ENCODE results near the gene PCSK5.
A peak's percentile ranks its signal among the peaks of the same experiment; 100 is the strongest.
"Not testable (repeated sequence)": the region's sequence is repeated elsewhere in the genome, so short reads cannot be mapped to it uniquely, and the experiment has no call there.

Gene PCSK5

DNA sequence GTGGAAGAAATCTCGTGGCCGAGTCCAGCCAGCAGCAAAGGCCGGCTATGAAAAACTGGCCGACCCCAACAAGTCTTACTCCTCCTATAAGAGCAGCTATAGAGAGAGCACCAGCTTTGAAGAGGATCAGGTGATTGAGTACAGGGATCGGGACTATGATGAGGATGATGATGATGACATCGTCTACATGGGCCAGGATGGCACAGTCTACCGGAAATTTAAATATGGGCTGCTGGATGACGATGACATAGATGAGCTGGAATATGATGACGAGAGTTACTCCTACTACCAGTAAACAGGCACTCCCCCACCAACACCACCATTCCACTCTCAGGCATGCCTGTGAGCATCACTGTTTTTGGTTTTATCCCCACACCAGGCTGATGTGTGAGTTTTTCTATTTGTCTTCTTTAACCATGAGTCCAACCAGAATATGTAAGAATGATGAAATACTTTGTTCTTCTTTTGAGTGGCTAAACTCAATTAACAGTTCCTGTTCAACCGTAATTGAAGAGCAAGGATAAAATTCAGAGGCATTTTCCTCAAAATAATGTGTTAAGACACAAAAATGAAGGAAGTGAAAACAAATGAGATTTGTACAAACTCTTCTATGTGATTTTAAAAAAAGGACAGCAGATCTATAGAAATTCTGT is 468.3 kb downstream of the PCSK5 start:
- DNase-seq (ENCODE audit: low read depth in 2 of 2), result no peak

DNA sequence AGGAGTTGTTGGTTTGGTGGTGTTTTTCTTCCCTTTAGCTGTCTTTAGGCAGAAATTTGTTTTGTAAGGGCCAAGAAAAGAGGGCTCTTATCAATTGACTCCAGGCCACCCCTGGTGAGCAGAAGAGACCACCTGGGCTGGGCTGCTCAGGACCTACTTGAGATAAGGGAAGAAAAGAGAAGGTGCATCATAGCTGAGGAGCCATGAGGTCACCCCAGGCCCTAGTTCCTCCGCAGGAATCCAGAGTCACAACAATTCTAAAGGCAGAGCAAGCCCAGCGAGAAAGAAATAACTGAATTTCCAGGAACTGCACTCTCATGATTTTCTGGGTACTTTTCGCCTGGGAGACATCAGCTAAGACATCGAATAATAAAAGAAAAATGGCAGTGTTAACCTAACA is 468.9 kb downstream of the PCSK5 start:
- DNase-seq (ENCODE audit: low read depth in 2 of 2), result no peak

DNA sequence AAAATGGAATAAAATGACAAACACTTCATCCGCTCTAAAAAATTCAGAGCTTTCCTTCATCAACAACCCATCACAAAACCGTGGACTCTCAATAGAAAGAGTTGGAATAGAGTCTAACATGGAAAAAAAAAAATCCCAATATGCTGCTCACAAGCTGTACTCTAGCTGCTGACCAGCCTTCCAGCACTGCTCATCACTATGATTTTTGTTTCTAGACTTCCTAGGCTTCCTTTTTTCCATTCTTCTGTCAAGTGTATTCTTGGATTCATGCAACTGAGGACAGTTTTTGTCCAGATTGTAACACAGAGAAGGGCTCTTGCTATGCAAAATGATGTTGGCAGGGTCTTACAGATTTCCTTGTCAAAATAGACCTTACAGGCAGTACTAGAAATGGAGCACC is 469.3 kb downstream of the PCSK5 start:
- no peak for DNase-seq (ENCODE audit: low read depth in 2 of 2)

DNA sequence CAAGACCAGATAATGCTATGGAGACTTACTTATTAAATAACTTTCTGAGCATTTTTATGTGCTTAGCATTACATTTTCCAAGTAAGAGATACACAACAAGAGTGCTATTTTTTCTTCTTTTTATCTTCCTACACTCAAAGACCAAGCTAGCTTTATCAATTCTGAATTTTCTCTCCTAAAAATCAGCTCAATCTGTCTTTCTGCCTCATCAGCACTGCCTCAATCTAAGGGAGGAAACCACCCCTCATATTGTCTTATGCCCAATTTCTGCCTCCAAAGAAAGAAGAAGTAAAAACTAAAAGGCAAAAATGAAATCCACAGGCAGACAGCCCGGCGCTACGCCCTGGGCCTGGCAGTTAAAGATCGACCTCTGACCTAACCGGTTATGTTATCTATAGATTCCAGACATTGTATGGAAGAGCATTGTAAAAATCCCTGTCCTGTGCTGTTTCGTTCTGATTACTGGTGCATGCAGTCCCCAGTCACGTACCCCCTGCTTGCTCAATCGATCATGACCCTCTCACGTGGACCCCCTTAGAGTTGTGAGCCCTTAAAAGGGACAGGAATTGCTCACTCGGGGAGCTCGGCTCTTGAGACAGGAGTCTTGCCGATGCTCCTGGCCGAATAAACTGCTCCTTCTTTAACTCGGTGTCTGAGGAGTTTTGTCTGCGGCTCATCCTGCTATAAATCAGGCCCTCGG is 472.0 kb downstream of the PCSK5 start:
- not testable (repeated sequence) for DNase-seq (ENCODE audit: low read depth in 2 of 2)

DNA sequence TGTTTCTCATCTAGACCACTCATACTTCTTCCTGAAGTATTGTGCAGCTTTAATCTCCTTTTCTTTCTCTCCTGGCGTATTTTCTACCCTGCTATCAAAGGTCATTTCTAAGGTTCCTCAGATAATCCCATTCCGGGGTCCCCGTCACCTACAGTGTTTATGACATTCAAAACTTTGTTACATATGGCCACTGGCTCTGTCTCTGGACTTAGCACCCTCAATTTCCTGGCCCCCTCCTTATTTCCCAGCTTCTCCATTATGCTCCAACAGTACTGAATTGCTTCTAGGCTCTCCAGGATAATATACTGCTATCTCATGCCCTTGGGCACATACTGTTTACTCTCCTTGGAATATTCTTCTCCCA is 472.5 kb downstream of the PCSK5 start:
- no peak for DNase-seq (ENCODE audit: low read depth in 2 of 2)

DNA sequence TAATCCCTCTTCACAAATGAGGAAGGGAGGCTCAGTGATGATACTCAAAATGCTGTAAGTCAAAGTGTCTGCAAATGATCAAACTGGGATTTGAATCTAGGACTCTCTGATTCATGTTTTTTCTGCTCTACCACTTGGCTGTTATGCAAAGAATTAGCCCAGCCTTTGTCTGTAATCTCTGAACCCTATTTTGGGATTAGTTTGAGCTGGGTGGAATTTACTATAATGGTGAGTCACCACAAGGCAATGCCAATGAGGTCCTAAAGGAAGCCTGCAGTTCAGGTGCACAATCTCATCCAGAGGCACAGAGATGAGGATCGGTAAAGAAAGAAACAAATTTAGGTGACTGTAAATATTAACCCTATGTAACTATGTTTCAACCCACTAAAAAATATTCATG is 474.6 kb downstream of the PCSK5 start:
- DNase-seq (ENCODE audit: low read depth in 2 of 2), result no peak

DNA sequence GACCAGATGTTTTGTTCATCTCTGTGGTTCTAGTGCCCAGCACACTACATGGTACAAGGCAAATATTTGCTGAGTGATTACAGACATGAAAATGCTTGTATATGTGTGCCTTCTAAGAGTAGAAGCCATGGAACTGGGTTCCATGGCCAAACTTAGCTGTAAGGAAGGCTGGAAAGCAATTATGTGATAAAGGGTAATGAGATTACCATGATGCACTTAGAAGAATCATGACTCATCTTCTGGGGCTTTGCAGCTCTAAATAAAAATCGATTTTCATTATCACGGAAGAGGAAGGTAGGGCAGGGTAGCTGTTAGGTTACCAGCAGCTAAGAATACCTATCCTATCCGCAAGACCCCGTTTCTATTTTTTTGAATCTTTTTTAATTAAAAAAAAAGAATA is 475.8 kb downstream of the PCSK5 start:
- no peak for DNase-seq (ENCODE audit: low read depth in 2 of 2)

DNA sequence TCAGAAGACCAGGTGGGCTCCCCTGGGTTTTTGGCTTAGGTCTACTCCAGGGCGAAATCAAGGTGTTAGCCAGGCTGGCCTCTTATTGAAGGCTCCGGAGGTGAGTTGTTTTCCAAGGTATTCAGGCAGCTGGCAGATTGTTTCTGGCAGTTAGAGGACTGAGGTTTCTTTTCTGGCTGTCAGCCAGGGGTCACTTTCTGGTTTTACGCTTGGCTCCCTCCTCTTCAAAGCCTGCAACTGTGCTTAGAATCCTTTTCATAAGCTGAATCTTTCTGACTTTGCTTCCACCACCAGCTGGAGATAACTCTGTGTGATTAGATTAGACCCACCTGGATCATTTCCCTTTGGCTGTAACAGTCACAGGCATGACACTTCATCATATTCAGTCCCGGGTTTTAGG is 479.1 kb downstream of the PCSK5 start:
- no peak for DNase-seq (ENCODE audit: low read depth in 2 of 2)

DNA sequence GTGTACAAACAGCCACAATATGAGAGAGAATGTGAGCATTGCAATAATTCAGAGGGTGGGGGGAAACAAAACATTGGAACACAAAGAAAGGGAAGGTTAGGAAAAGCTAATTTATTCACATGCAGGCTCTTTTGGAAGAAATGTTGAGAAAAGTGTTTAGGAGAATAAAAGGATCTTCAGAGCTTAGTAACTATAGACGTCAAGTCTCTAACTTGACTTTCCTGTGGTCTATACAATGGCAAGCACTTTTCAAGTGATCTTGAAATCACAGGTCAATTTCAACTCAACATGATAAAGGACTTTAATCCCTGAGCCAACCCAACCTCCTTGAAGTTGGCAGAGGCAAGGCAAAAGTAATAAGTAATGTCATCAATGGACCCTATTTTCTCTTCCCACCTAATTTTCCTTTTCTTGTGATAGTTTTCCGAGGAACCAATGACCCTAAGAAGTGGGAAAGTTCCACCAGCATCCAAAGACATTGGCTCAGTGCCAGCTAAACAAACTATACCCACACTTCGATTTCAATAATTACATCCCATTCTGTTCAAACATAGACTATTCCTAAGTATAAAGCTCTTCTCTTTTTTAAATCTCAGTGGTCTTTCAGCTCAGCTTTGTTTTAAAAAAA is 480.0 kb downstream of the PCSK5 start:
- no peak for DNase-seq (ENCODE audit: low read depth in 2 of 2)

DNA sequence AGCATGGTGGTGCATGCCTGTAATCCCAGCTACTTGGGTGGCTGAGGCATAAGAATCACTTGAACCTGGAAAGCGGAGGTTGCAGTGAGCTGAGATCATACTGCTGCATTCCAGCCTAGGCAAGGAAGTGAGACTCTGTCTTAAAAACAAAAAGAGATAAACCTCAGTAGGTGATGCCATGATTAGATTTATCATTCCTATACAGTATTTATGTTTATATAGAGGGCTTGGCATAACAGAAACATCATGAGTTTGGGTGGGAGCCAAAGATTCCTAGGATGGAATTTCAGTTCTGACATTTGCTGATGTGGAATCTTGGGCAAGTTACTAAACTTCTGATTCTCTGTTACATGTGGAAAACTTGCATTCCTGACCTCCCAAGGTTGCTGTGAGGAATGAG is 481.4 kb downstream of the PCSK5 start:
- DNase-seq (ENCODE audit: low read depth in 2 of 2), result no peak

DNA sequence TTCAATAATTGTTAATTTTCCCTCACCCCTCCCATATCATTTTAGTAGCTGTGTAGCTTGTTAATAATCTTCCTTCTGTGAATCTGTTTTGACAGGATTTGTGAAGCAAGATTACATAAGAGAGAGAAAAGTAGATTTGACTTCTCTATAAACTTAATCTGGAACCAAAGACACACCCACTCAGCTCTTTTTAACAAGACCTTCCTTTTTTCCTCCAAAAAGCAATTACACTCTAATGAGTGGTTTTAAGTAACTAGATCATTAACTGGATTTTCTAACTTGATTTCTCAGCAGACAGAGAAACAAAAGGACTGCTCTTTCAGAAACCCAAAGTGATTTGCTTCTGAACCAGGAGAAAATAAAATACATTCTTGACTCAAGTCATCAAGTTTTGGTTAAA is 481.9 kb downstream of the PCSK5 start:
- DNase-seq (ENCODE audit: low read depth in 2 of 2), result no peak

DNA sequence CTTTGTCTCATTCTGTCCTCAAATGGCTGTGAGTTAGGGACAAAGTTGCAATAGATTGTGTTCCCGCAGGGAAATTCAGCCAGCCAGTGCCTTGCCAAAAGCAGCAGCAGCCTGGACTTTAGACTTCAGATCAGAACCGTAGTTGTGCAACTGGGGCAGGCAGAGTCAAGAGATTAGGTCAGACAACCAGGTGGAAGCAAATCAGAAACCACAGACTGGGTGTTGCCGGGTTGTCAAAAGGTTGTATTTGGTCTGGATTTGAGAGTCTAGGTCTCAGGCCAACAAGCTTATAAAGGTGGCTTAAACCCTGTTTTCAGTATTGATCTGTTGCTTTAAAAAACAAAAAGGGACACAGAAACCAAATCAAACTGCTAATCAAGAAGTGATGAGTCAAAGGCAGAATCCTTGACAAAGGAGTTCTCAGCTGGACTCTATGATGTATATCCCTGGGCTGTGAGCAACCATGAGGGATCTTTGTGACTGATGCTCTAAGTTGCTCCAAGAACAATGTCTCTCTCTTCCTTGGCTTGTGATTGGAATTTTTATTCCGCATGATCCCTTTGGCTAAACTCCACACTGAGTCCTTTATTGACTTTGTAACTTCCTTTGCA is 482.8 kb downstream of the PCSK5 start:
- no peak for DNase-seq (ENCODE audit: low read depth in 2 of 2)

DNA sequence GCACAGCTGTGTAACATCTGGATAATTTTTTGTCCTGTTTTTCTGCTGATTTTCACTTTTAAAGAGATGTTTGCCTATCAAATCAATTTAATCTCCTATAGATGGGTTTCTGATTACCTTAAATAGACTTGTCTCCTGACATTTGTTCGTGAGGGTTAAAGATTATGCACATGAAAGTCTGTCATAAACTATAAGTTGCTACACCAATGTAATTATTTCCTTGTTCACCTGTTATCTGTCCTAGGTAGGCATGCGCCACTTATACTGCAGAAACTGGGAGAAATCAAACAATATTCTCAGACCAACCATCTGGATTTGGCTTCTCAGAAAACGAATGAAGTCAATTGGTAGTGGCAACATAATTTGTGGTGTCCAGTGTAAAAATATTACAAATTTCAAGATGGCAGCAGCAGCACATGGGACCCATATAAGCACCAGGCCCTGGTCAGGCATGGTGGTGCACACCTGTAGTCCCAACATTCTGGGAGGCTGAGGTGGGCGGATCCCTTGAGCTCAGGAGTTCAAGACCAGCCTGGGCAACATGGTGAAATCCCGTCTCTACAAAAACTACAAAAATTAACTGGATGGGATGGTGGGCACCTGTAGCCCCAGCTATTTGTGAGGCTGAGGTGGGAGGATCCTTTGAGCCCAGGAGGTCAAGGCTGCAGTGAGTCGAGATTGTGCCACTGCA is 483.5 kb downstream of the PCSK5 start:
- no peak for DNase-seq (ENCODE audit: low read depth in 2 of 2)

DNA sequence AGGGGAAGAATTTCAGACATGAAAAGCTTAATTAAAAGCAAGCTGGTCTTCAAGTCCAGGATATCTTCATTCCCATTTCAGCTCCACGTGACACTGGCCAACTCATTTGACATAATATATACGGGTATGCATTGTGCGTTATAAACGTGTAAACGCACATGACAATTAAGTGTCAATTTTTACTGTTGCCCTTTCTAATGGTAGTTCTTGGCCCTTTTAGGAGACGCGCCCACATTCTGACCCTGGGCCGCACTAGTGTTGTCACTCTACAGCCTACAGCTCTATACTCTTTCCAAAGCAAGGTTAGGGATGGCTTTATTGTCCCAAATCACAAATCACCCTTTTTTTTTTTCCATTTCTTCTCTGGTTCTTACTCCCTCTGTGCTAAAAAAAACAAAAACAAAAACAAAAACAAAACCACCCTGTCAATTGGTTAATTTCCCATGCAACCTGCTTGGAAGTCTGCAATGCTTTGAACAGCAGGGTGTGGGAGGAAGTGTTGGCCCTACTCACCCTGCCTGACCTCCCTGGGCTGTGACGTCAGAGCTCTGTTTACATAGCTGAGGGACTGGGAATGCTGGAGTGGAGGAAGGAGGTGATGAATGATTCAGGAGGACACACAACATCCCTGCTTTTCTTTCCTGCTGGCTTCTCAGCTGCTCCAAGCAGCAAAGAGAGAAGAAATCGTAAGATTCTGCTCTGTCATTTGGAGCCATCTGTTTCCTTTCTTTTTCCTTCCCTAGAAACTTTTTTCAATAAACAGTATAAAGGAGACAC is 484.5 kb downstream of the PCSK5 start:
- no peak for DNase-seq (ENCODE audit: low read depth in 2 of 2)

DNA sequence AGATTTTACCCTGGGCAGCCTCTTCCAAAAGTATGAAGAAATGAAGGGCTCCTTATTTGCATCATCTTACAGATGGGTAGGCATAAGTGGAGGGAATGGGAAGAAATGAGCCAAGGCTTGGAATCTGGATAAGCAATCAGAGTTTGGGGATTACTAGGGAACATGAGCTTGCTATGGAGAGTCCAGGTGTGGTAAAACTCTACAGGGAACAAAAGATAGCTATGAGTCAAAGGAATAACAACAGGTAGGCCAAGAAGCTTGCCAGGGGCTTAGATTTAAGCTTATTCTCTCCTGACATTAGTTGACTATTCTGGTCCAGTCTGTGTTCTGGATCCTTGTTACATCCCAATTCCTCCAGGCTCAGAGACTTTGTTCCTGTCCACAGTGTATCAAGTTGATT is 487.3 kb downstream of the PCSK5 start:
- no peak for DNase-seq (ENCODE audit: low read depth in 2 of 2)

DNA sequence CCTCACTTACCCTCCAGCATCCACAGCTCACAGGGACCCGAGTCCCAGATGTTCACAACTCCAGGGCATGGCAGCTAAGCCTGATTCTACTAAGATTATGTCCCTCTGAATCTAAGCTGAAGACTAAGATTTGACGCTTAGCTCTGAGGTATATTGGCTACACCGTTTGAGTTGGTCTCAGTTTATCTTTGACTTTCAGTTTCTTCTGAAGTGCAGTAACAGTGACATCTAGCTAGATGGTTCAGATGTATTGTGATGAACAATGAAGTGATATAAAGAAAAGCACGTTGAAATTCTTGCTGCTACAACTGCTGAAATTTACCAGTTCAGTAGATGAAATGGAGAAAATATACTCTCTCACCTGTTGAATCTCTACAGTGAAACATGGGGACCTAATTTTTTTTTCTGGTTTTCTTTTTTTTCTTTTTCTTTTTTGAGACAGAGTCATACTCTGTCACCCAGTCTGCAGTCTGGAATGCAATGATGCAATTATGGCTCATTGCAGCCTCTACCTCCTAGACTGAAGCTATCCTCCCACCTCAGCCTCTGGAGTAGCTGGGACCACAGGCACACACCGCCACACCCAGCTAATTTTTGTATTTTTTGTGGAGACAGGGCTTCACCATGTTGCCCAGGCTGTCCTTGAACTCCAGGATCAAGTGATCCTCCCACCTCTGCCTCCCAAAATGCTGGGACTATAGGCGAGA is 488.0 kb downstream of the PCSK5 start:
- no peak for DNase-seq (ENCODE audit: low read depth in 2 of 2)

DNA sequence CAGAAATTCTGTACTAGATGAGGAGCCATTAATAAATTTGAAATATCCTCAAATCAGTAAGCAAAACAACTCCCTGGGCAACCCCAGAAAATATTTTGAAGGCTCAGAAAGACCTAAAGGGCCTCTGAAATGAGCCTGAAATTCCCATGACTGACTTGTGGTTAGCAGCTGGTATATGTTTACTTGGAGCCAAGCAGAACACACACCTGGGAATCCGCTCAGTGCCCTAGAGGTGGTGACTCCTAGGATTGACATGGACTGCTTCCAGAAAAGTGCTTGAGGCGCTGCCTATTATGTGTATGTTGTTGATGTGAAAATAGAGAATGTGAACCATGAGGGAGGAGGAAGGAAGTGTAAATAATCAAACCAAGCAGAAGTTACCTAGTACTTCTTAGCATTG is 489.0 kb downstream of the PCSK5 start:
- DNase-seq (ENCODE audit: low read depth in 2 of 2), result no peak

DNA sequence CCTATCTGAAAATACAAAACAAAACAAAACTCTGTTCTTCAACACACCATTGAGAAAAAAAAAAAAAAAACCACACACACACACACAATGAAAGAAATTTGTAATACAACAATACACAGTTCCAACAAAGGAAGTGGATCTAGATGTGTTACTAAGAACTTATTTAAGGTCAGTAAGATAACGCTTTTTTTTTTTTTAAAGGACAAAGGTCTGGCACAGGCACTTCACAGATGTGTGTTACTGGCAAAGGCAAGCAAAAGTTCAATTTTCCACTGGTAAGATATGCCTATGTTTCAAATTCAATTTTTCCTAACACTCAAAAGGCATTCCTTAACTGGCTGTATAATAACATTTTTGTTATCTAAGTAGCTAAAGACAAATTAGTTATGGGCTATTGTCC is 500.2 kb downstream of the PCSK5 start:
- no peak for DNase-seq (ENCODE audit: low read depth in 2 of 2)

DNA sequence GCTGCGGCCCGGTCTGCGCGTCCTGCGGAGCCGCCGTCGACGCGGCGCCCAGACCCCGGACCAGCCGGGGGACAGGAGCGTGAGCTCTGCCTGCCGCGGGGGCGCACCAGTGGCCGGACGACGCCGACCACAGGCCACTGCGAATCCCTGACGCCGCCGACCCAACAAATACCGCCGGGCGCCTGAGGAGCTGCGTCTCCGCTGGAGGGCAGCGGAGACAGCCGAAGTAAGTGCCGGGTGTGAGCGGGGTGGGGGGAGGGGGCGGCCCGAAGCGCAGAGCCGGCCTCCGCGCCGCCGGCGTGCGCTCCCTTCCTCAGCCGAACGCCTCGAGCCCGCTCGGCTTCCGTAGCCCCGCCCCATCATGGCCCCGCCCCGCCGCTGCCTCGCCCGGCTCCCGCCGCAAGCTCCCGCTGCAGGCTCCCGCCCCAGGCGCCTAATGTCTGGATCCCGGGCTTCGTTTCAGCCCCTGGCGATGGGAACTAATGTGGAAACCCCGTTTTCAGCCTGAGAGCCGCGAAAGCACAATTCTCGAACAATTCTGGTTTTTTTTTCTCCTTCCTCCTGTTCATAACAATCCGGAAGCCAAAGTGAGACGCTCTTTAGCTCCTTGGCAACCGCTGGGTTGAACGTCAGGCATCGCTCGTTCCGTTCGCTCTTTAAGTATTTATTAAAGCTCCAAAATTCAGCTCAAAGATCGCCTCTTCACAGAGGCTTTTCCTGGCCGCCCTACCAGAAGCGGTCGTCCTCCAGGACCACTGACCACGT is 503.9 kb downstream of the PCSK5 start, which contains the start of gene RFK:
Gene RFK, minus strand, starts transcription at position 232 of the 765 bp plus-strand sequence. CDS start 255 bp downstream, outside the sequence.
- DNase-seq (ENCODE audit: low read depth in 2 of 2), result peak; percentile 86 to 88

DNA sequence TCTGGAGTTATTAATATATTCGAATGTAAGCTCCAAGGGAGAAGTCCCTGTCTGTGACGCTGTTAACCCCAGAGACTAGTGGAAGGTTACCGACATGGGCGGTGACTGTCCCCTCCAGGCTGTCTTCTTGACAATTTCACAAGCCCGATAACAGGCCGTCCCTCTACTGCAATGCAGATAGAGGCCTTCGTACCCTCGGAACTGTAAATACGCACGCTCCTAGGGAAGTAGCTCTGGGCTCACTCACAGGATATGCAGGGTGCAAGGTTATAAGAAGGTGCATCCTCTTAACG is 504.4 kb downstream of the PCSK5 start:
- DNase-seq (ENCODE audit: low read depth in 2 of 2), result peak; percentile 40 to 41
